Fibroblast of the aortic adventitia (primary cell): ENCODE data around the gene IQCH. TPM values are rescaled to one million over a fixed set of nuclear protein-coding genes. Genes with fewer than 3 reads are reported as not detected.

Experiments used
- DNase-seq: peaks from one replicate; pipeline ENCODE4 v3.0.0-alpha.2; 2010; ENCODE audit warnings: low read depth
- H3K4me3 ChIP-seq: 2 replicates; pipeline ENCODE4 v1.5.1; 2011; ENCODE audit warnings: low read depth, mild to moderate bottlenecking, control low read depth, low read length, moderate library complexity
- total RNA-seq: library from RNA; depleted of rRNA; stranded (reverse); fragments of >200 nt; gene quantifications from 2 replicates; pipeline ENCODE4 v1.2.3, GENCODE V29; 2012; ENCODE audit warnings: low replicate concordance
- TF ChIP-seq, protein P1 (sequence below): IDR thresholded peaks from 2 replicates; pipeline ENCODE4 v1.5.1; 2011; ENCODE audit warnings: mild to moderate bottlenecking, low read length, control low read depth, inconsistent platforms; ENCODE audit not compliant: insufficient read depth

The IQCH gene
- total RNA-seq: 0.74 and 3.6 TPM in 2 replicates

DNA sequence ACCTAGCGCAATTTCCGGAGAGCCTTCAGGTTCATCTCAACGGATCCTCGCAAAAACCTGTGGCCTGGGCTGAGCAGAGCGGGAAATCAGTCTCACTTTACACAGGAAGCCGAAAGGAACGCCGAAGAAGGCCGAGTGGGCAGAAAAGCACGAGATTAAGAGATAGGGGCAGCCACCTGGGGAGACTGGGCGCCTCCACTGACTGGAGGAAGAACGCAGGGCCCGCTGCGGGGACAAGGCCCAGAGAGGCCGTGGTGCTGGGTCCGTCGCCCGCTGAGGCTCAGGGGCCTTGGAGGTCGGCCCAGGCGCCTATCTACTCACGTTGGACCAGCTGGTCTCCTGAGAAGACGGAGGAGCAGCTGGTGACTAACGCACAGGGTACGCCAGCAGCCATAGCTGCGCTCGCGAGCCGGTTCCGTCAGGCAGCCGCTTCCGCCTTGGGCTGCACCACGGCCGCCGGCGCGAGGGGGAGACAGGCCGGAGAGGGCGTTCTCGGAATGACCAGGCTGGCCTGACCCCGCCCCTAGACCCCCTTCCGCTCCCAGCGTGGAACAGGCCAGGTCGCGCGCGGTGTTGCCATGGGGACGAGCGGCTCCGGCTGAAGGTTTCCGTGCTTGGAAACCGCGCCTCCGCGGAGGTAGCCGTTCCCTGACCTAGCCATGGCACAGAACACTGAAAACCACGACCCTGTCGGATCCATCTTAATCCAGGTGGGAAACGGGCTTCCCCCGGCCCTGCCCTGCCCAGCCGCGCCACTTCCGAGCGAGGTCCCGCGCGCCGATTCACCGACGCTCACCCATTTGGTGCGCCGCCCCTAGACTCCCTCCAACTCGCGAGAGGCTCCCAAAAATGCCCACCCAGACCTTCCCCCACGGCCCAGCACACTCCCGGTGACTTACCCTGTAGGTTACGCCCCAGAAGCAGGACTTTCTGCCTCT lies at the start of gene IQCH, which contains the start of gene AAGAB:
TSS of gene IQCH (plus strand) at position 549 of the 938 bp plus-strand sequence. CDS start at position 660, 111 bp downstream.
TSS of gene AAGAB (minus strand) at position 424 of the 938 bp plus-strand sequence. CDS start at position 394, 30 bp downstream.
- TF ChIP-seq, protein P1, sequence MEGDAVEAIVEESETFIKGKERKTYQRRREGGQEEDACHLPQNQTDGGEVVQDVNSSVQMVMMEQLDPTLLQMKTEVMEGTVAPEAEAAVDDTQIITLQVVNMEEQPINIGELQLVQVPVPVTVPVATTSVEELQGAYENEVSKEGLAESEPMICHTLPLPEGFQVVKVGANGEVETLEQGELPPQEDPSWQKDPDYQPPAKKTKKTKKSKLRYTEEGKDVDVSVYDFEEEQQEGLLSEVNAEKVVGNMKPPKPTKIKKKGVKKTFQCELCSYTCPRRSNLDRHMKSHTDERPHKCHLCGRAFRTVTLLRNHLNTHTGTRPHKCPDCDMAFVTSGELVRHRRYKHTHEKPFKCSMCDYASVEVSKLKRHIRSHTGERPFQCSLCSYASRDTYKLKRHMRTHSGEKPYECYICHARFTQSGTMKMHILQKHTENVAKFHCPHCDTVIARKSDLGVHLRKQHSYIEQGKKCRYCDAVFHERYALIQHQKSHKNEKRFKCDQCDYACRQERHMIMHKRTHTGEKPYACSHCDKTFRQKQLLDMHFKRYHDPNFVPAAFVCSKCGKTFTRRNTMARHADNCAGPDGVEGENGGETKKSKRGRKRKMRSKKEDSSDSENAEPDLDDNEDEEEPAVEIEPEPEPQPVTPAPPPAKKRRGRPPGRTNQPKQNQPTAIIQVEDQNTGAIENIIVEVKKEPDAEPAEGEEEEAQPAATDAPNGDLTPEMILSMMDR: no peak
- peak within 1 kb of the TSS; percentile 73 for H3K4me3 ChIP-seq
- peak; percentile 96 for DNase-seq

DNA sequence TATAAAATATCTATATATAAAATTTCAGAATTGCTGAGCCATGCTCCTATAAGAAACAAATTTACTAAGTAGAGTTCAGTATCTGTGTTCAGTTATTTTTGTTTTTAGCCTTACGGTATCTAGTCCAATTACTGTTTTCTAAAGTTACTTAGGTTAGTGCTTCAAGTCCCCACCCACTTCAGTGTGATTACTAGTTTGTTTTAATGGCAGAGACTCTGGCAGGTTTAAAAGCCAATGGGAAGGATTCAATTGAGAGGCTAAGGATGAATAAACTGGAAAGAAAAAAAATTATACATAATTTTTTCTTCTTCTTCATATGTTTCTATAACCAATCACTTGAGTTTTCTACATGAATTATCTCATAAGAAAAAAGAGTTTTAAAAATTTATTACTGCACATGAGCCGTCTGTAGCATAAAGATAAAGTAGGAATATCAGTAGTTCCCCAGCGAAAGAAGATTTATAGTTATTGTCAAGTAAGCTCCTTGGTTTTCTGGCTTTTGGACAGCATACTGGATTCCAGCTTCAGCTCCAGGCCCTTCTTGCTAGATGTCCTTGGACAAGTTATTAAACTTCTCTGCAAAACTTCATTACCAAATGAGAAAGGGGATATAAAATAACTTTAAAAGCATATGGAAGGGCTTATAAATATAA lies 46.9 kb upstream of the IQCH start:
- H3K4me3 ChIP-seq: no peak overlapping the region
- TF ChIP-seq, protein P1: no peak
- DNase-seq: no peak

DNA sequence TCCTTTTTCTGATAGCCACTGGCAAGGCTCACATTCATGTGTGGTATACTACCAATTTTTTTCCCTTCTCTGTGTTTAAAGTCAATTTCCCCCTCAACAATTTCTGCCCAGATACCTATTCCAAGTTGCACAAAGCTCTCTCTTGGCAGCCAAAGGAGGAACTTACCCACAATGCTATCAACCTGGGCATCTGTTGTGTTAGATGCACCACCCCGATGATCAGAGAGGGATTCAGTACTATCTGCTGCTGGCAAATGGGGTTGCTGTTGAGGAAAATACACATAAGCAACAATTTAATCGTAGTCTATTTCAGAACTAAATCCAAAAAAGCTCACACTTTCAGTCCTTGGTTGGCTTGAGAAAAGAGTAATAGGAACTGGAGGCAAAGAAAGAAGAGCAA lies 46.2 kb upstream of the IQCH start:
- TF ChIP-seq, protein P1: no peak
- no peak overlapping the region for H3K4me3 ChIP-seq
- DNase-seq: no peak

DNA sequence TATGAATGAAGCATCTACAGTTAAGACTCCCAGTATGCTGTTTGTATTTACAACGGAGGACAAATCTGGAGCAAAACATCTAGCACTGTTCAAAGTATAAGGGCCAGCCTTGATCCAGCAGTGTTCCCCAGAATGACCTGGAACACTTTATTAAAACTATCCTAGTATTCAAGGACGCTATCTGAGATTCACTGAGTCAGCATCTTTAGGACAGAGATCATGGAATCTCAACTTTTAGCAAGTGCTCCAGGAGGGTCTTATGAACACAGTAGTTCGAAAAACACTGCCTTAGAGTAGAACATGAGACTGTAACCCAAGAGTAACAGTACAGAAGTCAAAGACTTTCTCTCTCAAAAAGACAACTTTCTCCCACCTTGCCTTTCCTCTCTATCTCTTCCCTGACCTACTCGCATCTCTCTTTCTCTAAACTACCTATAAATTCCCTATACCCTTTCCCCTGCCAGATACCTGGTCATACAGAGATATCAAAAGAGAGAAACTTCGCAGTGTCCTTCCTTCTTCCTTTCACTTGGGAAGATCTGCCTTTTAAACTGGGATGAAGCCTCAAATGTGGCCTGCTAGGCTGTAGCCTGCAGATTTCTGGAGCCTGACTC lies 43.9 kb upstream of the IQCH start:
- no peak for DNase-seq
- H3K4me3 ChIP-seq: no peak overlapping the region
- TF ChIP-seq, protein P1: no peak

DNA sequence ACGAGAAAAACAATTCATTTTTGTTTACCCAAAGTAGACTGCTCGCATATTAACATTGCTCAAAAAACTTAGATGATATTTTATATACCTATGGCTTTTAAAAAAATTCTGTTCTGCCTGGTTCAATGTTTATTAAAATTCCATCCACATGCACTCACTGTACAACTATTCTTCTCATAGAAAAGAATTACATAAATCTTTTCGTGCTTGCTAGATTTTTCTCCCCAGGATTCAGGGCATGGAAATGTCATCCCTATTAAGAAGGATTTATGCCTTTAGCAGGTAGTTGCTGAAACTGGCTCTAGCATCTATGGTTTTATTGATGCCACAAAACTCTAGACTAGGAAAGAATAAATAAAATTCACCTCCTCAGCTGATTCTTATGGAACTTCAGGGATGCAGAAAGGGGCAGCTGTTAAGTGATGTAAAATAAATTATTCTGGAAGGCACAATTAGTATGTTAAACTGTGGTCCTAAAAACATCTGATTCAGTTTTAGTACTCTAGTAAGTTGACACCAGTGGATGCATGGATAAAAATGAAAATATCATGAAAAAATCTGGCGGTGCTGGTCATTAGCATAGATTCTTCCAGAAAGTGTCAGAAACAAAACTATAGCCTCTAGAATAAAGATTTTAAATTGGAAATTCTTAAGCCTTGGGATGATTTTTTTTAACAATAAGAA lies 41.8 kb upstream of the IQCH start:
- TF ChIP-seq, protein P1: no peak
- DNase-seq: no peak
- H3K4me3 ChIP-seq: no peak overlapping the region

DNA sequence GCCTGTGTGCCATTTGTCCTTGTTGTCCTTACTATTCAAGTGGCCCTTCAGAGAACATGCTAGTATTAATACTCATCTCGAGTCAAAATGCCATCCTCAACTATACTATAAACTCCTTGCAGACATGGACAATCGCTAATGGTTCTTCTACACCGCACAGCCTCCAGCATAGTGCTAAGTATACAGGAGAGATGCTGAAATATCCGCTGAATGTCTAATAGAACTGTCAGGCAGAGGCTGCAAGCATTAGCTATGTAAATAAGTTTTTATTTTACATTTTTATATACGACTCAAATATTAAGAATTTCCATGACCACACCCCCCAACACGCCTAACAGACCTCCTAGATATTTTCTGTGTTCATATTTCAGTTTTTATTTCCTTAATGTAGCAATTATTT lies 39.5 kb upstream of the IQCH start:
- TF ChIP-seq, protein P1: no peak
- H3K4me3 ChIP-seq: no peak overlapping the region
- DNase-seq: no peak
